Thyroid gland (tissue), 4 donors: ENCODE measurements around the gene TNIK.

ENCODE experiments used
- POLR2A ChIP-seq, 2 donors: fragments of 450-650 bp; IDR thresholded peaks; one replicate each; pipeline ENCODE4 v1.6.1; 2017; ENCODE audit warnings: antibody characterized with exemption in 2 of 2, mild to moderate bottlenecking in 2 of 2, moderate library complexity in 1 of 2
- TF ChIP-seq, protein P1 (sequence below), 6 experiments: fragments of 200-600 bp in 3 of 6; fragments of 450-650 bp in 3 of 6; sonication (generic) in 3 of 6; IDR thresholded peaks; one replicate each; pipeline ENCODE4 v1.5.1; 2016 to 2019; ENCODE audit warnings: antibody characterized with exemption in 6 of 6, mild to moderate bottlenecking in 2 of 6, inconsistent platforms in 1 of 6, moderate library complexity in 1 of 6

DNA sequence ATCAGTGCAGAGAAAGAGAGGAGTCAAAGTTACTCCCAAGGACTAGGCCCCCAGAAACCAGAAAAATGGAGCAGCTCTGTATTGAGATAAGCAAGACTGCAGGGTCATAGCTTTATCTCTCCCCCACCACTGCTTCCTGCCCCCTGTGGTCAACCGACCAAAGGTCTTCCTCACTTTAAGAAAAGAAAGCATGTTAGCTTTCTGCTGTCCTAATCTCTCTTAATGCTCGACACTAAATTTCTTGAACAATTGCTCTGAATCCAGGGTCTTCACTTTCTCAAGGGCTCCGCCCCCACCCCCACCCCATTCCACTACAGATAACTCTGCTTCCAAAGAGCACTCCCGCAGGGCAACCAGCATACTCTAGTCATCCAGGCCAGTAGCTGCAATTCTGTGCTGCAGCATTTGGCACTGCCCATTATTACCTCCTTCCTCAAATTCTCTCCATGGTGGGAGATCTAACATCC is 31.9 kb downstream of the TNIK start:
- TF ChIP-seq, protein P1, sequence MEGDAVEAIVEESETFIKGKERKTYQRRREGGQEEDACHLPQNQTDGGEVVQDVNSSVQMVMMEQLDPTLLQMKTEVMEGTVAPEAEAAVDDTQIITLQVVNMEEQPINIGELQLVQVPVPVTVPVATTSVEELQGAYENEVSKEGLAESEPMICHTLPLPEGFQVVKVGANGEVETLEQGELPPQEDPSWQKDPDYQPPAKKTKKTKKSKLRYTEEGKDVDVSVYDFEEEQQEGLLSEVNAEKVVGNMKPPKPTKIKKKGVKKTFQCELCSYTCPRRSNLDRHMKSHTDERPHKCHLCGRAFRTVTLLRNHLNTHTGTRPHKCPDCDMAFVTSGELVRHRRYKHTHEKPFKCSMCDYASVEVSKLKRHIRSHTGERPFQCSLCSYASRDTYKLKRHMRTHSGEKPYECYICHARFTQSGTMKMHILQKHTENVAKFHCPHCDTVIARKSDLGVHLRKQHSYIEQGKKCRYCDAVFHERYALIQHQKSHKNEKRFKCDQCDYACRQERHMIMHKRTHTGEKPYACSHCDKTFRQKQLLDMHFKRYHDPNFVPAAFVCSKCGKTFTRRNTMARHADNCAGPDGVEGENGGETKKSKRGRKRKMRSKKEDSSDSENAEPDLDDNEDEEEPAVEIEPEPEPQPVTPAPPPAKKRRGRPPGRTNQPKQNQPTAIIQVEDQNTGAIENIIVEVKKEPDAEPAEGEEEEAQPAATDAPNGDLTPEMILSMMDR (IDR thresholded peaks at IDR 0.05), result no peak
- TF ChIP-seq POLR2A (IDR thresholded peaks at IDR 0.05), result no peak
